SK-N-SH (cell line): ENCODE data around the gene CPTP. TPM values are rescaled to one million over a fixed set of nuclear protein-coding genes. Genes with fewer than 3 reads are reported as not detected.

ENCODE experiments used
- CTCF ChIA-PET: fragments of 300-600, 350-600 bp; formaldehyde crosslinking; extraction: SDS; loops from one replicate; lab custom pipeline; 2021; lab: Yijun Ruan, JAX
- POLR2A ChIA-PET: fragments of 350-600 bp; sonication (Branson Sonifier 250); formaldehyde crosslinking; extraction: SDS; loops from one replicate; lab custom pipeline; 2020; ENCODE audit warnings: antibody characterized with exemption, inconsistent platforms; lab: Yijun Ruan, JAX
- DNase-seq: peaks from one replicate; pipeline ENCODE4 v3.0.0; 2012
- H2AFZ ChIP-seq: fragments of 200-600 bp; sonication (generic); 2 replicates; pipeline ENCODE4 v1.8.1; 2016; ENCODE audit warnings: antibody characterized with exemption, mild to moderate bottlenecking, low read depth
- H3F3A ChIP-seq: fragments of 200-600 bp; sonication (generic); replicated peaks from 2 replicates; pipeline ENCODE3; 2016; ENCODE audit warnings: antibody characterized with exemption, mild to moderate bottlenecking; ENCODE audit not compliant: insufficient read depth
- H3K27ac ChIP-seq, 2 experiments: fragments of 200-500 bp in 1 of 2; fragments of 200-600 bp in 1 of 2; sonication (Bioruptor generic) in 1 of 2; sonication (generic), shearing (Covaris generic) in 1 of 2; 2 replicates each; pipeline versions ENCODE4 v1.5.1 to v1.6.1; 2014 to 2016; ENCODE audit warnings: low read depth in 2 of 2, inconsistent platforms in 1 of 2, low read length in 1 of 2, mild to moderate bottlenecking in 1 of 2, mixed read lengths in 1 of 2
- H3K27me3 ChIP-seq: fragments of 200-600 bp; sonication (generic), shearing (Covaris generic); 2 replicates; pipeline ENCODE4 v1.6.1; 2016; ENCODE audit warnings: mixed run types; ENCODE audit not compliant: insufficient read depth
- H3K36me3 ChIP-seq, 2 experiments: fragments of 200-500 bp in 1 of 2; fragments of 200-600 bp in 1 of 2; sonication (Bioruptor generic) in 1 of 2; sonication (generic) in 1 of 2; replicated peaks in 1 of 2; 2 replicates each; pipeline versions ENCODE3 to v1.5.1; 2014 to 2016; ENCODE audit warnings: low read length in 1 of 2, mild to moderate bottlenecking in 1 of 2; ENCODE audit not compliant: insufficient read depth in 2 of 2, control insufficient read depth in 1 of 2
- H3K4me1 ChIP-seq, 2 experiments: fragments of 200-500 bp in 1 of 2; fragments of 200-600 bp in 1 of 2; sonication (Bioruptor generic) in 1 of 2; sonication (generic), shearing (Covaris generic) in 1 of 2; 2 replicates each; pipeline versions ENCODE4 v1.5.1 to v1.6.1; 2014 to 2016; ENCODE audit warnings: low read depth in 1 of 2, low read length in 1 of 2, mixed run types in 1 of 2; ENCODE audit not compliant: insufficient read depth in 2 of 2, control insufficient read depth in 1 of 2
- H3K4me2 ChIP-seq: fragments of 200-600 bp; sonication (generic), shearing (Covaris generic); 2 replicates; pipeline ENCODE4 v1.6.1; 2017; ENCODE audit warnings: mixed run types
- H3K4me3 ChIP-seq, 2 experiments: fragments of 200-500 bp in 1 of 2; fragments of 200-600 bp in 1 of 2; sonication (Bioruptor generic) in 1 of 2; sonication (generic), shearing (Covaris generic) in 1 of 2; 2 replicates each; pipeline versions ENCODE4 v1.5.1 to v1.8.1; 2014 to 2016; ENCODE audit warnings: low read depth in 2 of 2, inconsistent platforms in 1 of 2, low read length in 1 of 2, mild to moderate bottlenecking in 1 of 2, mixed read lengths in 1 of 2, moderate library complexity in 1 of 2
- H3K79me2 ChIP-seq: fragments of 200-600 bp; sonication (generic); 2 replicates; pipeline ENCODE4 v1.8.1; 2017; ENCODE audit warnings: mild to moderate bottlenecking; ENCODE audit not compliant: insufficient read depth
- H3K9ac ChIP-seq: fragments of 200-600 bp; sonication (generic); 2 replicates; pipeline ENCODE4 v1.6.1; 2017; ENCODE audit warnings: mixed run types
- H3K9me2 ChIP-seq: fragments of 200-600 bp; sonication (generic); 2 replicates; pipeline ENCODE4 v1.6.1; 2017; ENCODE audit warnings: mixed run types
- H3K9me3 ChIP-seq: fragments of 200-600 bp; sonication (generic); 2 replicates; pipeline ENCODE4 v1.6.1; 2017; ENCODE audit warnings: mixed run types, mild to moderate bottlenecking, moderate library complexity
- H4K20me1 ChIP-seq: fragments of 200-600 bp; sonication (generic); 2 replicates; pipeline ENCODE4 v1.6.1; 2017; ENCODE audit warnings: mild to moderate bottlenecking, mixed run types; ENCODE audit not compliant: insufficient read depth
- CHD2 ChIP-seq: fragments of 150-350 bp; IDR thresholded peaks from 2 replicates; pipeline ENCODE4 v1.6.1; 2018; ENCODE audit warnings: low read length; ENCODE audit not compliant: partially characterized antibody
- ELF1 ChIP-seq: IDR thresholded peaks from 2 replicates; pipeline ENCODE4 v1.4.0; 2012
- FOXJ3 ChIP-seq: sonication (generic); formaldehyde crosslinking; IDR thresholded peaks from 2 replicates; pipeline ENCODE4 v1.5.1; 2020; ENCODE audit warnings: mild to moderate bottlenecking, missing genetic modification reagents
- FOXM1 ChIP-seq: IDR thresholded peaks from 2 replicates; pipeline ENCODE4 v1.4.0; 2012; ENCODE audit warnings: low read depth, mild to moderate bottlenecking
- GABPA ChIP-seq: IDR thresholded peaks from 2 replicates; pipeline ENCODE4 v1.4.0; 2012; ENCODE audit warnings: low read depth, mild to moderate bottlenecking
- MEF2A ChIP-seq: IDR thresholded peaks from 2 replicates; pipeline ENCODE4 v1.4.0; 2012; ENCODE audit warnings: low read depth, borderline replicate concordance
- MXI1 ChIP-seq: IDR thresholded peaks from 2 replicates; pipeline ENCODE4 v1.6.1; 2012; ENCODE audit warnings: mild to moderate bottlenecking, low read depth, low read length, improper control_type of control experiment
- NFIC ChIP-seq: IDR thresholded peaks from 2 replicates; pipeline ENCODE4 v1.4.0; 2012; ENCODE audit warnings: borderline replicate concordance
- POLR2AphosphoS5 ChIP-seq: IDR thresholded peaks from 2 replicates; pipeline ENCODE4 v1.6.1; 2012; ENCODE audit warnings: low read depth, low read length
- RXRA ChIP-seq: IDR thresholded peaks from 2 replicates; pipeline ENCODE4 v1.4.0; 2012; ENCODE audit warnings: low read depth, mild to moderate bottlenecking, borderline replicate concordance
- SIN3A ChIP-seq: IDR thresholded peaks from 2 replicates; pipeline ENCODE4 v1.6.1; 2012; ENCODE audit warnings: low read depth, mild to moderate bottlenecking, low read length, moderate library complexity, borderline replicate concordance
- USF1 ChIP-seq: IDR thresholded peaks from 2 replicates; pipeline ENCODE4 v1.4.0; 2012; ENCODE audit warnings: low read depth, borderline replicate concordance
- WGBS: methylation state at CpG from one replicate; pipeline ENCODE4 v1.1.6; 2017; ENCODE audit warnings: low lambda C conversion rate; 5-methylcytosine and 5-hydroxymethylcytosine counted together
- polyA plus RNA-seq, 3 experiments: library from polyadenylated mRNA; depleted of rRNA; stranded (reverse); fragments of >200 nt; gene quantifications; 2 replicates each; pipeline ENCODE4 v1.2.3, GENCODE V29; 2012
- TF ChIP-seq, protein P1 (sequence below): fragments of 200-600 bp; sonication (generic); IDR thresholded peaks from 2 replicates; pipeline ENCODE4 v1.6.1; 2017; ENCODE audit warnings: antibody characterized with exemption, mild to moderate bottlenecking, moderate library complexity
- TF ChIP-seq, protein P2 (sequence below): fragments of 150-350 bp; IDR thresholded peaks from 2 replicates; pipeline ENCODE4 v1.6.1; 2016; ENCODE audit warnings: mild to moderate bottlenecking, low read depth, low read length

Gene CPTP
- polyA plus RNA-seq, 1 of the 3 experiments (the other 2 are of a cell fraction): 13.4 TPM

- Histone ChIP-seq H3K4me1 (peaks cover 0 to 28% of the 10 kb centered on the region in 2 experiments; a peak in 1 of 4 replicates), H3K4me2 (peak overlapping the region; percentile 85; the same call in 1 of the 2 replicates), H3K27ac (no peak overlapping the region), H4K20me1 (peaks cover 30% of the 10 kb centered on the region), H3K79me2 (peaks cover 34% of the 10 kb centered on the region), H3K9me3 (no peaks in the 10 kb centered on the region), H3K9me2 (no peaks in the 10 kb centered on the region), H3K9ac (no peak overlapping the region), H2AFZ (no peak overlapping the region), H3K4me3 (peak overlapping the region in 1 of 2 experiments; percentile 65; a peak in 2 of 4 replicates), H3K36me3 (peaks cover 0 to 4% of the 10 kb centered on the region in 2 experiments), H3K27me3 (no peaks in the 10 kb centered on the region), H3F3A (no peaks in the 10 kb centered on the region)
- CTCF ChIA-PET: interaction anchor here (1.0 to 2.2 kb wide), 5 partner anchors 17 to 254 kb away, joined by 3 to 7 read pairs (median 4); no protein-coding TSS in a partner anchor
- DNase-seq: no peak
- POLR2A ChIA-PET: no interaction called here
- TF ChIP-seq GABPA: no peak
- no peak for TF ChIP-seq MEF2A
- TF ChIP-seq MXI1: no peak
- TF ChIP-seq NFIC: no peak
- no peak for TF ChIP-seq POLR2AphosphoS5
- no peak for TF ChIP-seq RXRA
- TF ChIP-seq FOXM1: no peak
- TF ChIP-seq CHD2: no peak
- no peak for TF ChIP-seq USF1
- TF ChIP-seq, protein P1, sequence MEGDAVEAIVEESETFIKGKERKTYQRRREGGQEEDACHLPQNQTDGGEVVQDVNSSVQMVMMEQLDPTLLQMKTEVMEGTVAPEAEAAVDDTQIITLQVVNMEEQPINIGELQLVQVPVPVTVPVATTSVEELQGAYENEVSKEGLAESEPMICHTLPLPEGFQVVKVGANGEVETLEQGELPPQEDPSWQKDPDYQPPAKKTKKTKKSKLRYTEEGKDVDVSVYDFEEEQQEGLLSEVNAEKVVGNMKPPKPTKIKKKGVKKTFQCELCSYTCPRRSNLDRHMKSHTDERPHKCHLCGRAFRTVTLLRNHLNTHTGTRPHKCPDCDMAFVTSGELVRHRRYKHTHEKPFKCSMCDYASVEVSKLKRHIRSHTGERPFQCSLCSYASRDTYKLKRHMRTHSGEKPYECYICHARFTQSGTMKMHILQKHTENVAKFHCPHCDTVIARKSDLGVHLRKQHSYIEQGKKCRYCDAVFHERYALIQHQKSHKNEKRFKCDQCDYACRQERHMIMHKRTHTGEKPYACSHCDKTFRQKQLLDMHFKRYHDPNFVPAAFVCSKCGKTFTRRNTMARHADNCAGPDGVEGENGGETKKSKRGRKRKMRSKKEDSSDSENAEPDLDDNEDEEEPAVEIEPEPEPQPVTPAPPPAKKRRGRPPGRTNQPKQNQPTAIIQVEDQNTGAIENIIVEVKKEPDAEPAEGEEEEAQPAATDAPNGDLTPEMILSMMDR: no peak
- no peak for TF ChIP-seq ELF1
- TF ChIP-seq SIN3A: no peak
- 100% methylated on average over 1 of the region's 15 CpGs for WGBS
Measured at GRCh38 chr1:1274931-1275431, 49.6 kb upstream of the CPTP start.

DNA sequence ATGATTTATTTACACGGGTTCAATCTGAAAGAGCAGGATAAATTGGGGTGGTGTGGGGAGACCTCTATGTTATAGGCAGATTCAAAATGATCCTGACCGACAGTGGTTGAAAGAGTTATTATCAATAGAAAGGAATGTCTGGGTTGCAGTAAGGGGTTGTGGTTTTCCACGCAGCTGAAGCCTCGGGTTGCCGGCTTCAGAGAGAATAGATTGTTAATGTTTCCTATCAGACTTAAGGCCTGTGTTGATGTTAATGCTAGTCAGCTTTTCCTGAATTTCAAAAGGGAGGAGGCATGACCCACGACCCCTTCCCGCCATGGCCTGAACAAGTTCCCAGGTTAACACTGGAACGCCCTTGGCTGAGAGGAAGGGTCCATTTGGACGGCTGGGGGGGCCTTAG lies 48.8 kb upstream of the CPTP start:
- no peak for DNase-seq
- Histone ChIP-seq H3K79me2 (peaks cover 26% of the 10 kb centered on the region), H3K27me3 (no peaks in the 10 kb centered on the region), H2AFZ (no peak overlapping the region), H3K9ac (no peak overlapping the region), H3F3A (no peaks in the 10 kb centered on the region), H3K4me2 (no peak overlapping the region), H3K9me2 (no peaks in the 10 kb centered on the region), H3K9me3 (no peaks in the 10 kb centered on the region), H3K36me3 (peaks cover 0 to 4% of the 10 kb centered on the region in 2 experiments), H3K4me1 (peaks cover 0 to 25% of the 10 kb centered on the region in 2 experiments; a peak in 1 of 4 replicates), H3K4me3 (no peak overlapping the region), H3K27ac (no peak overlapping the region), H4K20me1 (peaks cover 21% of the 10 kb centered on the region)
- ChIA-PET CTCF (interaction anchor here (1.0 to 2.2 kb wide), 4 partner anchors 16 to 254 kb away, joined by 3 to 7 read pairs (median 4); no protein-coding TSS in a partner anchor), POLR2A (no interaction called here)
- WGBS: 95% methylated on average over 7 of the region's 9 CpGs
- TF ChIP-seq FOXJ3: no peak
- TF ChIP-seq NFIC: no peak
- TF ChIP-seq, protein P2, sequence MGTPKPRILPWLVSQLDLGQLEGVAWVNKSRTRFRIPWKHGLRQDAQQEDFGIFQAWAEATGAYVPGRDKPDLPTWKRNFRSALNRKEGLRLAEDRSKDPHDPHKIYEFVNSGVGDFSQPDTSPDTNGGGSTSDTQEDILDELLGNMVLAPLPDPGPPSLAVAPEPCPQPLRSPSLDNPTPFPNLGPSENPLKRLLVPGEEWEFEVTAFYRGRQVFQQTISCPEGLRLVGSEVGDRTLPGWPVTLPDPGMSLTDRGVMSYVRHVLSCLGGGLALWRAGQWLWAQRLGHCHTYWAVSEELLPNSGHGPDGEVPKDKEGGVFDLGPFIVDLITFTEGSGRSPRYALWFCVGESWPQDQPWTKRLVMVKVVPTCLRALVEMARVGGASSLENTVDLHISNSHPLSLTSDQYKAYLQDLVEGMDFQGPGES: no peak
